Measurements from ENCODE around the gene POLR1A. TPM values are rescaled to one million over a fixed set of nuclear protein-coding genes. Genes with fewer than 3 reads are reported as not detected.
A peak's percentile ranks its signal among the peaks of the same experiment; 100 is the strongest.

The POLR1A gene
- polyA plus RNA-seq, 3 donors: 0.45 to 2.1 (median 1.6) TPM

- Mint-ChIP-seq H3K9me3 (no peaks in the 10 kb centered on the region), H3K36me3 (peaks cover 36% of the 10 kb centered on the region in 2 donors), H3K27me3 (ENCODE audit: low read depth in 3 of 3) (no peaks in the 10 kb centered on the region), H3K4me3 (no peak overlapping the region), H3K4me1 (peaks cover 19% of the 10 kb centered on the region), H3K27ac (peak overlapping the region in 3 of 7 donors; percentile 19 to 41 (median 23))
- Histone ChIP-seq H3K9ac (ENCODE audit: insufficient read depth, low read length, poor library complexity, severe bottlenecking) (no peak overlapping the region), H3K4me3 (replicated peaks in 1 of 3; ENCODE audit: low read depth in 2 of 3, low read length in 3 of 3) (no peak overlapping the region), H3K27ac (ENCODE audit: low read depth in 1 of 2, low read length in 2 of 2) (no peak overlapping the region), H3K4me2 (replicated peaks; ENCODE audit: extremely low read depth, low read length, poor library complexity, severe bottlenecking) (no peak overlapping the region), H3K4me1 (ENCODE audit: control insufficient read depth in 1 of 2, insufficient read depth in 2 of 2, low read length in 2 of 2) (peaks cover 11 to 18% of the 10 kb centered on the region in 2 donors), H3K27me3 (ENCODE audit: control insufficient read depth in 2 of 2, insufficient read depth in 2 of 2, low read length in 2 of 2) (no peaks in the 10 kb centered on the region), H3K9me3 (replicated peaks in 1 of 2; ENCODE audit: control insufficient read depth in 1 of 2, insufficient read depth in 1 of 2, low read length in 2 of 2) (no peaks in the 10 kb centered on the region), H2AFZ (ENCODE audit: insufficient read depth, low read depth, low read length, poor library complexity, severe bottlenecking) (no peak overlapping the region), H4K20me1 (ENCODE audit: insufficient read depth, low read length) (no peaks in the 10 kb centered on the region), H3K36me3 (replicated peaks in 1 of 2; ENCODE audit: control insufficient read depth in 1 of 2, insufficient read depth in 2 of 2, low read length in 2 of 2) (peaks cover 25 to 26% of the 10 kb centered on the region in 2 donors), H3K79me2 (ENCODE audit: insufficient read depth, low read length) (no peaks in the 10 kb centered on the region)
- 96% methylated on average over 9 of the region's 13 CpGs for WGBS (ENCODE audit: insufficient coverage)
- intact Hi-C loops (cut with micrococcal nuclease): no loop called here
- TF ChIP-seq, protein P1, sequence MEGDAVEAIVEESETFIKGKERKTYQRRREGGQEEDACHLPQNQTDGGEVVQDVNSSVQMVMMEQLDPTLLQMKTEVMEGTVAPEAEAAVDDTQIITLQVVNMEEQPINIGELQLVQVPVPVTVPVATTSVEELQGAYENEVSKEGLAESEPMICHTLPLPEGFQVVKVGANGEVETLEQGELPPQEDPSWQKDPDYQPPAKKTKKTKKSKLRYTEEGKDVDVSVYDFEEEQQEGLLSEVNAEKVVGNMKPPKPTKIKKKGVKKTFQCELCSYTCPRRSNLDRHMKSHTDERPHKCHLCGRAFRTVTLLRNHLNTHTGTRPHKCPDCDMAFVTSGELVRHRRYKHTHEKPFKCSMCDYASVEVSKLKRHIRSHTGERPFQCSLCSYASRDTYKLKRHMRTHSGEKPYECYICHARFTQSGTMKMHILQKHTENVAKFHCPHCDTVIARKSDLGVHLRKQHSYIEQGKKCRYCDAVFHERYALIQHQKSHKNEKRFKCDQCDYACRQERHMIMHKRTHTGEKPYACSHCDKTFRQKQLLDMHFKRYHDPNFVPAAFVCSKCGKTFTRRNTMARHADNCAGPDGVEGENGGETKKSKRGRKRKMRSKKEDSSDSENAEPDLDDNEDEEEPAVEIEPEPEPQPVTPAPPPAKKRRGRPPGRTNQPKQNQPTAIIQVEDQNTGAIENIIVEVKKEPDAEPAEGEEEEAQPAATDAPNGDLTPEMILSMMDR (IDR thresholded peaks at IDR 0.05): no peak
- DNase-seq: no peak
Measured at GRCh38 chr2:86022661-86023365, 82.9 kb downstream of the POLR1A start.

GRCh38 chr2:86021396-86022378 lies 84.0 kb downstream of the POLR1A start:
- H3K36me3 Mint-ChIP-seq: peaks cover 24 to 25% of the 10 kb centered on the region in 2 donors
- Histone ChIP-seq H3K9me3 (replicated peaks in 1 of 2; ENCODE audit: control insufficient read depth in 1 of 2, insufficient read depth in 1 of 2, low read length in 2 of 2) (no peaks in the 10 kb centered on the region), H3K4me2 (replicated peaks; ENCODE audit: extremely low read depth, low read length, poor library complexity, severe bottlenecking) (no peak overlapping the region), H3K79me2 (ENCODE audit: insufficient read depth, low read length) (no peaks in the 10 kb centered on the region), H2AFZ (ENCODE audit: insufficient read depth, low read depth, low read length, poor library complexity, severe bottlenecking) (no peak overlapping the region), H3K36me3 (replicated peaks in 1 of 2; ENCODE audit: control insufficient read depth in 1 of 2, insufficient read depth in 2 of 2, low read length in 2 of 2) (peaks cover 14 to 15% of the 10 kb centered on the region in 2 donors), H3K27me3 (ENCODE audit: control insufficient read depth in 2 of 2, insufficient read depth in 2 of 2, low read length in 2 of 2) (no peaks in the 10 kb centered on the region), H3K4me1 (ENCODE audit: control insufficient read depth in 1 of 2, insufficient read depth in 2 of 2, low read length in 2 of 2) (peaks cover 22 to 28% of the 10 kb centered on the region in 2 donors), H3K4me3 (replicated peaks in 1 of 3; ENCODE audit: low read depth in 2 of 3, low read length in 3 of 3) (no peak overlapping the region), H3K27ac (ENCODE audit: low read depth in 1 of 2, low read length in 2 of 2) (no peak overlapping the region), H3K9ac (ENCODE audit: insufficient read depth, low read length, poor library complexity, severe bottlenecking) (no peak overlapping the region), H4K20me1 (ENCODE audit: insufficient read depth, low read length) (no peaks in the 10 kb centered on the region)
- WGBS (ENCODE audit: insufficient coverage): 97% methylated on average over 11 of the region's 12 CpGs
- DNase-seq: no peak
- H3K9me3 Mint-ChIP-seq: peaks cover 0 to 3% (median 0%) of the 10 kb centered on the region in 7 donors
- H3K27me3 Mint-ChIP-seq (ENCODE audit: low read depth in 3 of 3): no peaks in the 10 kb centered on the region
- TF ChIP-seq, protein P1 (IDR thresholded peaks at IDR 0.05): no peak
- H3K4me3 Mint-ChIP-seq: no peak overlapping the region
- intact Hi-C loops (cut with micrococcal nuclease): no loop called here
- peaks cover 29% of the 10 kb centered on the region for H3K4me1 Mint-ChIP-seq
- peak overlapping the region in 1 of 7 donors; percentile 52 for H3K27ac Mint-ChIP-seq
